HAP-1 (cell line): ENCODE data around the gene NKX1-2.

Source experiments
- DNase-seq, 2 experiments: peaks; one replicate each; pipeline ENCODE4 v3.0.0-alpha.2; 2016 to 2020; ENCODE audit warnings: low spot score in 2 of 2
- H3K27me3 ChIP-seq: fragments of 250-450 bp; sonication (Bioruptor Pico); 2 replicates; pipeline ENCODE4 v1.5.1; 2020; ENCODE audit warnings: low read depth, mild to moderate bottlenecking, moderate library complexity
- H3K36me3 ChIP-seq: fragments of 250-450 bp; sonication (Bioruptor Pico); replicated peaks from 2 replicates; pipeline ENCODE4 v1.5.1; 2020; ENCODE audit warnings: mild to moderate bottlenecking
- H3K4me1 ChIP-seq: fragments of 250-450 bp; sonication (Bioruptor Pico); 2 replicates; pipeline ENCODE4 v1.5.1; 2020; ENCODE audit warnings: mild to moderate bottlenecking
- H3K4me3 ChIP-seq: fragments of 250-450 bp; sonication (Bioruptor Pico); 2 replicates; pipeline ENCODE4 v1.5.1; 2020; ENCODE audit warnings: mild to moderate bottlenecking, moderate library complexity
- H3K9me3 ChIP-seq: fragments of 250-450 bp; sonication (Bioruptor Pico); 2 replicates; pipeline ENCODE4 v1.5.1; 2020; ENCODE audit warnings: mild to moderate bottlenecking, moderate library complexity
- in situ Hi-C: fragments of 300-500 bp; cut with MboI; formaldehyde crosslinking; loops from 3 replicates; pipeline ENCODE4 v1.14.3; 2020; ENCODE audit warnings: low sequenced_read_pairs, inconsistent platforms, mixed read lengths

Gene NKX1-2

GRCh38 chr10:124484031-124484430 lies 34.2 kb upstream of the NKX1-2 start:
- in situ Hi-C loops = no loop called here
- Histone ChIP-seq H3K4me1 (no peaks in the 10 kb centered on the region), H3K4me3 (no peak overlapping the region), H3K36me3 (no peaks in the 10 kb centered on the region), H3K9me3 (peaks cover 4% of the 10 kb centered on the region), H3K27me3 (no peaks in the 10 kb centered on the region)
- DNase-seq = no peak

GRCh38 chr10:124482876-124483275 lies 33.0 kb upstream of the NKX1-2 start:
- Histone ChIP-seq H3K9me3 (peaks cover 4% of the 10 kb centered on the region), H3K4me1 (no peaks in the 10 kb centered on the region), H3K36me3 (no peaks in the 10 kb centered on the region), H3K4me3 (no peak overlapping the region), H3K27me3 (no peaks in the 10 kb centered on the region)
- no peak for DNase-seq
- in situ Hi-C loops = no loop called here

GRCh38 chr10:124482236-124482800 lies 32.5 kb upstream of the NKX1-2 start:
- DNase-seq = no peak
- peaks cover 4% of the 10 kb centered on the region for H3K9me3 ChIP-seq
- in situ Hi-C loops = no loop called here
- no peaks in the 10 kb centered on the region for H3K36me3 ChIP-seq
- H3K27me3 ChIP-seq = no peaks in the 10 kb centered on the region
- H3K4me3 ChIP-seq = no peak overlapping the region
- H3K4me1 ChIP-seq = no peaks in the 10 kb centered on the region

GRCh38 chr10:124481717-124482116 lies 31.9 kb upstream of the NKX1-2 start:
- DNase-seq = no peak
- Histone ChIP-seq H3K27me3 (no peaks in the 10 kb centered on the region), H3K4me3 (no peak overlapping the region), H3K4me1 (no peaks in the 10 kb centered on the region), H3K9me3 (no peaks in the 10 kb centered on the region; the same call in 1 of the 2 replicates), H3K36me3 (no peaks in the 10 kb centered on the region)
- in situ Hi-C loops = no loop called here

- in situ Hi-C loops = no loop called here
- Histone ChIP-seq H3K27me3 (no peaks in the 10 kb centered on the region), H3K4me3 (no peak overlapping the region), H3K36me3 (no peaks in the 10 kb centered on the region), H3K4me1 (no peaks in the 10 kb centered on the region), H3K9me3 (no peaks in the 10 kb centered on the region)
- no peak for DNase-seq
Observed at GRCh38 chr10:124480860-124481259, 31.0 kb upstream of the NKX1-2 start.

- in situ Hi-C loops = no loop called here
- H3K4me3 ChIP-seq = no peak overlapping the region
- H3K27me3 ChIP-seq = no peaks in the 10 kb centered on the region
- no peaks in the 10 kb centered on the region for H3K4me1 ChIP-seq
- no peak for DNase-seq
- H3K9me3 ChIP-seq = no peaks in the 10 kb centered on the region
- no peaks in the 10 kb centered on the region for H3K36me3 ChIP-seq
Observed at GRCh38 chr10:124478515-124478914, 28.7 kb upstream of the NKX1-2 start.

GRCh38 chr10:124477614-124478363 lies 28.0 kb upstream of the NKX1-2 start:
- Histone ChIP-seq H3K27me3 (no peaks in the 10 kb centered on the region), H3K4me1 (no peaks in the 10 kb centered on the region), H3K36me3 (no peaks in the 10 kb centered on the region), H3K9me3 (no peaks in the 10 kb centered on the region), H3K4me3 (no peak overlapping the region)
- no peak for DNase-seq
- in situ Hi-C loops = no loop called here

- Histone ChIP-seq H3K4me1 (no peaks in the 10 kb centered on the region), H3K4me3 (no peak overlapping the region), H3K9me3 (no peaks in the 10 kb centered on the region), H3K27me3 (no peaks in the 10 kb centered on the region), H3K36me3 (no peaks in the 10 kb centered on the region)
- no peak for DNase-seq
- in situ Hi-C loops = no loop called here
Observed at GRCh38 chr10:124476043-124476725, 26.3 kb upstream of the NKX1-2 start.

- DNase-seq = no peak
- H3K27me3 ChIP-seq = no peaks in the 10 kb centered on the region
- in situ Hi-C loops = no loop called here
Observed at GRCh38 chr10:124474514-124475070, 24.8 kb upstream of the NKX1-2 start.

GRCh38 chr10:124473070-124473469 lies 23.2 kb upstream of the NKX1-2 start:
- Histone ChIP-seq H3K27me3 (no peaks in the 10 kb centered on the region), H3K36me3 (no peaks in the 10 kb centered on the region), H3K4me3 (no peak overlapping the region), H3K4me1 (no peaks in the 10 kb centered on the region), H3K9me3 (no peaks in the 10 kb centered on the region)
- in situ Hi-C loops = no loop called here
- no peak for DNase-seq

More at GRCh38 chr10:124474514-124475070, 24.8 kb upstream of the NKX1-2 start:
- H3K4me3 ChIP-seq = no peak overlapping the region
- no peaks in the 10 kb centered on the region for H3K4me1 ChIP-seq
- no peaks in the 10 kb centered on the region for H3K36me3 ChIP-seq
- no peaks in the 10 kb centered on the region for H3K9me3 ChIP-seq

GRCh38 chr10:124472071-124472470 lies 22.2 kb upstream of the NKX1-2 start:
- Histone ChIP-seq H3K4me1 (no peaks in the 10 kb centered on the region), H3K27me3 (no peaks in the 10 kb centered on the region), H3K9me3 (no peaks in the 10 kb centered on the region), H3K36me3 (no peaks in the 10 kb centered on the region), H3K4me3 (no peak overlapping the region)
- in situ Hi-C loops = no loop called here
- no peak for DNase-seq

- peak in 1 of 2 experiments; percentile 17 for DNase-seq
- Histone ChIP-seq H3K36me3 (no peaks in the 10 kb centered on the region), H3K4me1 (no peaks in the 10 kb centered on the region), H3K4me3 (no peak overlapping the region), H3K9me3 (no peaks in the 10 kb centered on the region), H3K27me3 (no peaks in the 10 kb centered on the region)
- in situ Hi-C loops = no loop called here
Observed at GRCh38 chr10:124470544-124471434, 21.0 kb upstream of the NKX1-2 start.

GRCh38 chr10:124469956-124470484 lies 20.2 kb upstream of the NKX1-2 start:
- Histone ChIP-seq H3K27me3 (no peaks in the 10 kb centered on the region), H3K9me3 (no peaks in the 10 kb centered on the region), H3K36me3 (no peaks in the 10 kb centered on the region), H3K4me1 (no peaks in the 10 kb centered on the region), H3K4me3 (no peak overlapping the region)
- DNase-seq = no peak
- in situ Hi-C loops = no loop called here
